Measurements from ENCODE around the gene MMP11. TPM values are rescaled to one million over a fixed set of nuclear protein-coding genes. Genes with fewer than 3 reads are reported as not detected.

MMP11 gene
- total and polyA plus RNA-seq, 4 donors, result 0.33 to 33.7 (median 0.61) TPM

- TF ChIP-seq RAD21 (IDR thresholded peaks at IDR 0.05), result no peak
- no peak for TF ChIP-seq CTCF (IDR thresholded peaks at IDR 0.05; ENCODE audit: low read depth, low read length, missing input control)
- TF ChIP-seq RXRA (IDR thresholded peaks at IDR 0.05), result peak; percentile 44 to 50
- no peak for TF ChIP-seq ATF3 (IDR thresholded peaks at IDR 0.05)
Observed at GRCh38 chr22:23828800-23829680, 56.4 kb downstream of the MMP11 start (continued).

- Histone ChIP-seq H3K9ac (ENCODE audit: low read depth in 1 of 2, low read length in 2 of 2) (no peak overlapping the region), H3K9me3 (ENCODE audit: control insufficient read depth in 4 of 4, low read length in 3 of 4) (no peaks in the 10 kb centered on the region), H3K4me1 (ENCODE audit: control insufficient read depth in 4 of 4, insufficient read depth in 4 of 4, low read length in 3 of 4) (no peaks in the 10 kb centered on the region), H3K4me3 (ENCODE audit: low read depth in 1 of 3, low read length in 3 of 3) (no peak overlapping the region), H3K36me3 (ENCODE audit: control insufficient read depth in 4 of 4, insufficient read depth in 3 of 4, low read depth in 1 of 4, low read length in 3 of 4) (peaks cover 14 to 54% (median 17%) of the 10 kb centered on the region in 4 donors), H3K27ac (ENCODE audit: low read depth in 1 of 2, low read length in 2 of 2) (no peak overlapping the region), H3K27me3 (ENCODE audit: control insufficient read depth in 4 of 4, insufficient read depth in 4 of 4, low read length in 3 of 4) (no peaks in the 10 kb centered on the region)
- TF ChIP-seq RAD21 (IDR thresholded peaks at IDR 0.05), result no peak
- TF ChIP-seq HNF4G (IDR thresholded peaks at IDR 0.05), result no peak
- TF ChIP-seq ATF3 (IDR thresholded peaks at IDR 0.05), result no peak
- no peak for TF ChIP-seq FOXA2 (IDR thresholded peaks at IDR 0.05)
- no peak for TF ChIP-seq MAX (IDR thresholded peaks at IDR 0.05)
- TF ChIP-seq FOXA1 (IDR thresholded peaks at IDR 0.05), result no peak
- no peak for TF ChIP-seq TAF1 (conservative IDR thresholded peaks at IDR 0.05)
- TF ChIP-seq EGR1 (IDR thresholded peaks at IDR 0.05; ENCODE audit: low read depth in 2 of 2), result no peak
- no peak for TF ChIP-seq GABPA (IDR thresholded peaks at IDR 0.05 in 1 of 2, conservative IDR thresholded peaks at IDR 0.05 in 1 of 2)
- TF ChIP-seq YY1 (IDR thresholded peaks at IDR 0.05), result no peak
- TF ChIP-seq RXRA (IDR thresholded peaks at IDR 0.05), result no peak
- no peak for TF ChIP-seq REST (IDR thresholded peaks at IDR 0.05)
- no peak for DNase-seq (ENCODE audit: low spot score)
- 91% methylated on average over 7 of the region's 7 CpGs for WGBS
Observed at GRCh38 chr22:23829845-23830372, 57.3 kb downstream of the MMP11 start.

Data from liver (tissue), 9 donors.